Memory B cell (primary cell): Measurements from ENCODE around the gene CSTB.

Experiments
- ATAC-seq: fragments of 150-1000 bp; cut with Tn5 transposase; 2 replicates; pipeline ENCODE4 v1.10.0; 2021; ENCODE audit warnings: low read depth, mild to moderate bottlenecking, moderate library complexity
- DNase-seq, 2 donors: peaks; one replicate each; pipeline ENCODE4 v3.0.0; 2022; ENCODE audit warnings: low spot score in 2 of 2
- H3K27ac Mint-ChIP-seq: one replicate; pipeline ENCODE4 v1.8.0; 2022; ENCODE audit warnings: mild to moderate bottlenecking, moderate library complexity, mixed read lengths
- H3K27me3 Mint-ChIP-seq: one replicate; pipeline ENCODE4 v1.8.0; 2022; ENCODE audit warnings: mixed read lengths
- H3K36me3 Mint-ChIP-seq: one replicate; pipeline ENCODE4 v1.8.0; 2022; ENCODE audit warnings: mild to moderate bottlenecking, mixed read lengths
- H3K4me1 Mint-ChIP-seq: one replicate; pipeline ENCODE4 v1.8.0; 2022; ENCODE audit warnings: mixed read lengths
- H3K4me3 Mint-ChIP-seq: one replicate; pipeline ENCODE4 v1.8.0; 2022; ENCODE audit warnings: mild to moderate bottlenecking, moderate library complexity, mixed read lengths
- H3K9me3 Mint-ChIP-seq: one replicate; pipeline ENCODE4 v1.8.0; 2022; ENCODE audit warnings: mixed read lengths

CSTB gene

GRCh38 chr21:43803558-43804300 is 27.6 kb upstream of the CSTB start:
- H3K27ac Mint-ChIP-seq = no peak overlapping the region
- no peak overlapping the region for H3K4me3 Mint-ChIP-seq
- peaks cover 2% of the 10 kb centered on the region for H3K27me3 Mint-ChIP-seq

GRCh38 chr21:43802713-43803313 is 26.7 kb upstream of the CSTB start:
- Mint-ChIP-seq H3K36me3 (peaks cover 34% of the 10 kb centered on the region), H3K4me1 (peaks cover 21% of the 10 kb centered on the region), H3K27me3 (peaks cover 2% of the 10 kb centered on the region), H3K27ac (no peak overlapping the region), H3K4me3 (no peak overlapping the region), H3K9me3 (no peaks in the 10 kb centered on the region)
- DNase-seq (no peak), ATAC-seq (no peak)

More at GRCh38 chr21:43803558-43804300, 27.6 kb upstream of the CSTB start:
- Mint-ChIP-seq H3K9me3 (no peaks in the 10 kb centered on the region), H3K36me3 (peaks cover 27% of the 10 kb centered on the region), H3K4me1 (peaks cover 19% of the 10 kb centered on the region)
- DNase-seq (no peak), ATAC-seq (no peak)

GRCh38 chr21:43801006-43801783 is 25.1 kb upstream of the CSTB start:
- H3K27ac Mint-ChIP-seq = no peak overlapping the region
- peaks cover 44% of the 10 kb centered on the region for H3K36me3 Mint-ChIP-seq
- DNase-seq (no peak), ATAC-seq (no peak)
- no peaks in the 10 kb centered on the region for H3K27me3 Mint-ChIP-seq
- no peak overlapping the region for H3K4me3 Mint-ChIP-seq
- no peaks in the 10 kb centered on the region for H3K9me3 Mint-ChIP-seq
- peaks cover 12% of the 10 kb centered on the region for H3K4me1 Mint-ChIP-seq

GRCh38 chr21:43800566-43800965 is 24.5 kb upstream of the CSTB start:
- no peaks in the 10 kb centered on the region for H3K27me3 Mint-ChIP-seq
- no peak overlapping the region for H3K4me3 Mint-ChIP-seq
- H3K4me1 Mint-ChIP-seq = peaks cover 5% of the 10 kb centered on the region
- H3K36me3 Mint-ChIP-seq = peaks cover 44% of the 10 kb centered on the region
- H3K27ac Mint-ChIP-seq = no peak overlapping the region
- DNase-seq (no peak), ATAC-seq (no peak)
- no peaks in the 10 kb centered on the region for H3K9me3 Mint-ChIP-seq

GRCh38 chr21:43800124-43800523 is 24.0 kb upstream of the CSTB start:
- ATAC-seq = no peak
- Mint-ChIP-seq H3K4me3 (no peak overlapping the region), H3K27me3 (no peaks in the 10 kb centered on the region), H3K4me1 (peaks cover 2% of the 10 kb centered on the region), H3K27ac (no peak overlapping the region), H3K9me3 (no peaks in the 10 kb centered on the region), H3K36me3 (peaks cover 46% of the 10 kb centered on the region)
- no peak for DNase-seq

GRCh38 chr21:43799301-43799840 is 23.3 kb upstream of the CSTB start:
- H3K36me3 Mint-ChIP-seq = peaks cover 49% of the 10 kb centered on the region

GRCh38 chr21:43797925-43798715 is 22.0 kb upstream of the CSTB start:
- H3K27ac Mint-ChIP-seq = no peak overlapping the region
- H3K27me3 Mint-ChIP-seq = no peaks in the 10 kb centered on the region
- H3K9me3 Mint-ChIP-seq = no peaks in the 10 kb centered on the region
- peaks cover 47% of the 10 kb centered on the region for H3K36me3 Mint-ChIP-seq
- H3K4me3 Mint-ChIP-seq = no peak overlapping the region
- DNase-seq (no peak), ATAC-seq (no peak)
- peaks cover 2% of the 10 kb centered on the region for H3K4me1 Mint-ChIP-seq

More at GRCh38 chr21:43799301-43799840, 23.3 kb upstream of the CSTB start:
- H3K27ac Mint-ChIP-seq = no peak overlapping the region
- DNase-seq = no peak
- H3K9me3 Mint-ChIP-seq = no peaks in the 10 kb centered on the region
- H3K27me3 Mint-ChIP-seq = no peaks in the 10 kb centered on the region
- ATAC-seq = no peak
- H3K4me3 Mint-ChIP-seq = no peak overlapping the region
- H3K4me1 Mint-ChIP-seq = peaks cover 2% of the 10 kb centered on the region

- Mint-ChIP-seq H3K4me1 (peaks cover 2% of the 10 kb centered on the region), H3K27me3 (no peaks in the 10 kb centered on the region), H3K9me3 (no peaks in the 10 kb centered on the region), H3K4me3 (no peak overlapping the region), H3K36me3 (peaks cover 40% of the 10 kb centered on the region), H3K27ac (no peak overlapping the region)
- no peak for DNase-seq
- ATAC-seq = no peak
Observed at GRCh38 chr21:43797415-43797814, 21.3 kb upstream of the CSTB start.

- H3K9me3 Mint-ChIP-seq = no peaks in the 10 kb centered on the region
- H3K36me3 Mint-ChIP-seq = peaks cover 32% of the 10 kb centered on the region
- no peaks in the 10 kb centered on the region for H3K27me3 Mint-ChIP-seq
- no peak for DNase-seq
- H3K4me3 Mint-ChIP-seq = no peak overlapping the region
- peaks cover 9% of the 10 kb centered on the region for H3K4me1 Mint-ChIP-seq
- no peak overlapping the region for H3K27ac Mint-ChIP-seq
- no peak for ATAC-seq
Observed at GRCh38 chr21:43794857-43795256, 18.7 kb upstream of the CSTB start.

GRCh38 chr21:43794311-43794710 is 18.2 kb upstream of the CSTB start:
- no peaks in the 10 kb centered on the region for H3K9me3 Mint-ChIP-seq
- no peak overlapping the region for H3K4me3 Mint-ChIP-seq
- ATAC-seq = no peak
- peaks cover 32% of the 10 kb centered on the region for H3K36me3 Mint-ChIP-seq
- H3K4me1 Mint-ChIP-seq = peaks cover 9% of the 10 kb centered on the region
- DNase-seq = no peak
- H3K27me3 Mint-ChIP-seq = no peaks in the 10 kb centered on the region
- H3K27ac Mint-ChIP-seq = no peak overlapping the region

GRCh38 chr21:43793243-43793642 is 17.1 kb upstream of the CSTB start:
- peaks cover 24% of the 10 kb centered on the region for H3K36me3 Mint-ChIP-seq
- ATAC-seq = no peak
- peaks cover 7% of the 10 kb centered on the region for H3K4me1 Mint-ChIP-seq
- H3K27ac Mint-ChIP-seq = no peak overlapping the region
- no peaks in the 10 kb centered on the region for H3K9me3 Mint-ChIP-seq
- DNase-seq = no peak
- no peak overlapping the region for H3K4me3 Mint-ChIP-seq
- no peaks in the 10 kb centered on the region for H3K27me3 Mint-ChIP-seq

GRCh38 chr21:43792406-43792805 is 16.3 kb upstream of the CSTB start:
- Mint-ChIP-seq H3K27ac (no peak overlapping the region), H3K4me1 (peaks cover 7% of the 10 kb centered on the region), H3K27me3 (no peaks in the 10 kb centered on the region), H3K9me3 (no peaks in the 10 kb centered on the region), H3K4me3 (no peak overlapping the region), H3K36me3 (peaks cover 21% of the 10 kb centered on the region)
- DNase-seq = no peak
- no peak for ATAC-seq

- no peak for ATAC-seq
- H3K9me3 Mint-ChIP-seq = no peaks in the 10 kb centered on the region
- H3K36me3 Mint-ChIP-seq = peaks cover 8% of the 10 kb centered on the region
- peak overlapping the region; percentile 75 for H3K27ac Mint-ChIP-seq
- no peaks in the 10 kb centered on the region for H3K27me3 Mint-ChIP-seq
- no peak for DNase-seq
- peaks cover 7% of the 10 kb centered on the region for H3K4me1 Mint-ChIP-seq
- H3K4me3 Mint-ChIP-seq = peak overlapping the region; percentile 95
Observed at GRCh38 chr21:43790010-43790524, 14.0 kb upstream of the CSTB start.
